HepG2 (cell line): Measurements from ENCODE around the gene NOTUM.

ENCODE experiments used
- EZH2 ChIP-seq: conservative IDR thresholded peaks from 2 replicates; pipeline ENCODE4 v1.6.1; 2012; ENCODE audit warnings: mild to moderate bottlenecking, low read depth, low read length, moderate library complexity
- FOXP1 ChIP-seq, 2 experiments: fragments of 450-650 bp in 1 of 2; IDR thresholded peaks; 2 replicates each; pipeline ENCODE4 v1.6.1; 2017 to 2018; ENCODE audit warnings: antibody characterized with exemption in 1 of 2
- KAT8 ChIP-seq: IDR thresholded peaks from 2 replicates; pipeline ENCODE4 v1.6.1; 2016; ENCODE audit warnings: missing genetic modification reagents, missing compliant biosample characterization
- MEF2D ChIP-seq: sonication (generic); formaldehyde crosslinking; IDR thresholded peaks from 2 replicates; pipeline ENCODE4 v1.5.1; 2020; ENCODE audit warnings: mild to moderate bottlenecking, missing genetic modification reagents
- NCOR1 ChIP-seq: fragments of 200-600 bp; sonication (generic); IDR thresholded peaks from 2 replicates; pipeline ENCODE4 v1.7.0; 2017; ENCODE audit warnings: antibody characterized with exemption, low read length, borderline replicate concordance
- SOX6 ChIP-seq, 2 experiments: fragments of 450-650 bp in 1 of 2; sonication (generic) in 1 of 2; formaldehyde crosslinking in 1 of 2; IDR thresholded peaks; 2 replicates each; pipeline versions ENCODE4 v1.4.0 to v1.6.1; 2017 to 2020; ENCODE audit warnings: antibody characterized with exemption in 1 of 2, mild to moderate bottlenecking in 1 of 2, missing genetic modification reagents in 1 of 2
- ZNF274 ChIP-seq: sonication (generic); formaldehyde crosslinking; IDR thresholded peaks from 2 replicates; pipeline ENCODE4 v1.5.1; 2020; ENCODE audit warnings: mild to moderate bottlenecking, missing genetic modification reagents
- TF ChIP-seq, protein P1 (sequence below): sonication (generic); formaldehyde crosslinking; IDR thresholded peaks from 2 replicates; pipeline ENCODE4 v1.8.1; 2023; ENCODE audit warnings: mild to moderate bottlenecking, missing genetic modification reagents, borderline replicate concordance
- TF ChIP-seq, protein P2 (sequence below): sonication (generic); formaldehyde crosslinking; IDR thresholded peaks from 2 replicates; pipeline ENCODE4 v1.4.0; 2020; ENCODE audit warnings: missing genetic modification reagents
- TF ChIP-seq, protein P3 (sequence below), 2 experiments: sonication (generic) in 1 of 2; formaldehyde crosslinking in 1 of 2; IDR thresholded peaks; 2 replicates each; pipeline versions ENCODE4 v1.5.1 to v1.6.1; 2011 to 2020; ENCODE audit warnings: borderline replicate concordance in 1 of 2, low read depth in 1 of 2, low read length in 1 of 2, mild to moderate bottlenecking in 1 of 2, missing genetic modification reagents in 1 of 2, moderate library complexity in 1 of 2
- TF ChIP-seq, protein P4 (sequence below): sonication (generic); formaldehyde crosslinking; IDR thresholded peaks from 2 replicates; pipeline ENCODE4 v1.4.0; 2020; ENCODE audit warnings: low read depth, mild to moderate bottlenecking, missing genetic modification reagents
- TF ChIP-seq, protein P5 (sequence below): sonication (generic); formaldehyde crosslinking; IDR thresholded peaks from 2 replicates; pipeline ENCODE4 v1.4.0; 2020; ENCODE audit warnings: mild to moderate bottlenecking, missing genetic modification reagents

DNA sequence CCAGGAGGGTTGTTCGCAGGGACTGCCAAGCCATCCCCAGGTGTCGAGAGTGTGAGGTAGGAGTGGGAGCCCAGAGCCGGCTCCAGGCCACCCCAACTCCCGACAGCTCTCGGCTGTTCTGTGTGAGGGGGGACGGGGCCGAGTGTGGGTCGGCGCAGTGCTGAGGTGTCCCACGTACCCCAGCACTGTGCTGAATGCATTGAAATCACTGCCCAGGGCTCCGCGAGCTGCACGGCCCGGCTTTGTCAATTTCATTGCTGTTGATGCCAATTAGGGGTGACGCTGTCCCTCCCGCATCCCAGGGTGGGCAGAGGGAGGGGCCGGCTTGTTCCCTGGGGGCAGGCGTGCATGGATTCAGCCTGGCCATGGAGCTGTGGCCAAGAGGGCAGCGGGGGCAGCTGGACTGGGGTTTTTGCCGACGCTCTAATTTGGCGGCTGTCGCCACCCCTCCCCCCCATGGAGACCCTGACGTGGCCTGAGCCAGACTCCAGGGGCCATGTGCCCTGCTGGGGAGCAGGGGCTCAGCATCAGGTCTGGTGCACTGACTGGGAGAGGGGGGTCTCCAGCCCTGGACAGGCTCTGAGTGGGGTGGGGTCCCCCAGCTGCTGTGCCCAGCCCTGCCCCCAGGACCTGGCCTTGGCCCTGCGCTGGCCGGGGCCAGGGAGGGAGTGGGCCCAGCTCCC is 47.4 kb upstream of the NOTUM start:
- TF ChIP-seq NCOR1 = no peak
- no peak for TF ChIP-seq ZNF274 (CRISPR knock-in tag)
- no peak for TF ChIP-seq FOXP1 (IDR thresholded peaks at IDR 0.05)
- TF ChIP-seq FOXP1 (CRISPR knock-in tag; IDR thresholded peaks at IDR 0.05) = no peak
- TF ChIP-seq MEF2D (CRISPR knock-in tag) = no peak
- TF ChIP-seq, protein P1, sequence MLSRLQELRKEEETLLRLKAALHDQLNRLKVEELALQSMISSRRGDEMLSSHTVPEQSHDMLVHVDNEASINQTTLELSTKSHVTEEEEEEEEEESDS (CRISPR knock-in tag) = no peak
- TF ChIP-seq, protein P2, sequence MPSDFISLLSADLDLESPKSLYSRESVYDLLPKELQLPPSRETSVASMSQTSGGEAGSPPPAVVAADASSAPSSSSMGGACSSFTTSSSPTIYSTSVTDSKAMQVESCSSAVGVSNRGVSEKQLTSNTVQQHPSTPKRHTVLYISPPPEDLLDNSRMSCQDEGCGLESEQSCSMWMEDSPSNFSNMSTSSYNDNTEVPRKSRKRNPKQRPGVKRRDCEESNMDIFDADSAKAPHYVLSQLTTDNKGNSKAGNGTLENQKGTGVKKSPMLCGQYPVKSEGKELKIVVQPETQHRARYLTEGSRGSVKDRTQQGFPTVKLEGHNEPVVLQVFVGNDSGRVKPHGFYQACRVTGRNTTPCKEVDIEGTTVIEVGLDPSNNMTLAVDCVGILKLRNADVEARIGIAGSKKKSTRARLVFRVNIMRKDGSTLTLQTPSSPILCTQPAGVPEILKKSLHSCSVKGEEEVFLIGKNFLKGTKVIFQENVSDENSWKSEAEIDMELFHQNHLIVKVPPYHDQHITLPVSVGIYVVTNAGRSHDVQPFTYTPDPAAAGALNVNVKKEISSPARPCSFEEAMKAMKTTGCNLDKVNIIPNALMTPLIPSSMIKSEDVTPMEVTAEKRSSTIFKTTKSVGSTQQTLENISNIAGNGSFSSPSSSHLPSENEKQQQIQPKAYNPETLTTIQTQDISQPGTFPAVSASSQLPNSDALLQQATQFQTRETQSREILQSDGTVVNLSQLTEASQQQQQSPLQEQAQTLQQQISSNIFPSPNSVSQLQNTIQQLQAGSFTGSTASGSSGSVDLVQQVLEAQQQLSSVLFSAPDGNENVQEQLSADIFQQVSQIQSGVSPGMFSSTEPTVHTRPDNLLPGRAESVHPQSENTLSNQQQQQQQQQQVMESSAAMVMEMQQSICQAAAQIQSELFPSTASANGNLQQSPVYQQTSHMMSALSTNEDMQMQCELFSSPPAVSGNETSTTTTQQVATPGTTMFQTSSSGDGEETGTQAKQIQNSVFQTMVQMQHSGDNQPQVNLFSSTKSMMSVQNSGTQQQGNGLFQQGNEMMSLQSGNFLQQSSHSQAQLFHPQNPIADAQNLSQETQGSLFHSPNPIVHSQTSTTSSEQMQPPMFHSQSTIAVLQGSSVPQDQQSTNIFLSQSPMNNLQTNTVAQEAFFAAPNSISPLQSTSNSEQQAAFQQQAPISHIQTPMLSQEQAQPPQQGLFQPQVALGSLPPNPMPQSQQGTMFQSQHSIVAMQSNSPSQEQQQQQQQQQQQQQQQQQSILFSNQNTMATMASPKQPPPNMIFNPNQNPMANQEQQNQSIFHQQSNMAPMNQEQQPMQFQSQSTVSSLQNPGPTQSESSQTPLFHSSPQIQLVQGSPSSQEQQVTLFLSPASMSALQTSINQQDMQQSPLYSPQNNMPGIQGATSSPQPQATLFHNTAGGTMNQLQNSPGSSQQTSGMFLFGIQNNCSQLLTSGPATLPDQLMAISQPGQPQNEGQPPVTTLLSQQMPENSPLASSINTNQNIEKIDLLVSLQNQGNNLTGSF = no peak
- TF ChIP-seq, protein P3, sequence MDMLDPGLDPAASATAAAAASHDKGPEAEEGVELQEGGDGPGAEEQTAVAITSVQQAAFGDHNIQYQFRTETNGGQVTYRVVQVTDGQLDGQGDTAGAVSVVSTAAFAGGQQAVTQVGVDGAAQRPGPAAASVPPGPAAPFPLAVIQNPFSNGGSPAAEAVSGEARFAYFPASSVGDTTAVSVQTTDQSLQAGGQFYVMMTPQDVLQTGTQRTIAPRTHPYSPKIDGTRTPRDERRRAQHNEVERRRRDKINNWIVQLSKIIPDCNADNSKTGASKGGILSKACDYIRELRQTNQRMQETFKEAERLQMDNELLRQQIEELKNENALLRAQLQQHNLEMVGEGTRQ (IDR thresholded peaks at IDR 0.05; ENCODE audit: low read depth, low read length) = no peak
- TF ChIP-seq, protein P3 (CRISPR knock-in tag; IDR thresholded peaks at IDR 0.05; ENCODE audit: borderline replicate concordance) = no peak
- no peak for TF ChIP-seq SOX6 (IDR thresholded peaks at IDR 0.05)
- TF ChIP-seq SOX6 (CRISPR knock-in tag; IDR thresholded peaks at IDR 0.05) = no peak
- TF ChIP-seq EZH2 = no peak
- TF ChIP-seq, protein P4, sequence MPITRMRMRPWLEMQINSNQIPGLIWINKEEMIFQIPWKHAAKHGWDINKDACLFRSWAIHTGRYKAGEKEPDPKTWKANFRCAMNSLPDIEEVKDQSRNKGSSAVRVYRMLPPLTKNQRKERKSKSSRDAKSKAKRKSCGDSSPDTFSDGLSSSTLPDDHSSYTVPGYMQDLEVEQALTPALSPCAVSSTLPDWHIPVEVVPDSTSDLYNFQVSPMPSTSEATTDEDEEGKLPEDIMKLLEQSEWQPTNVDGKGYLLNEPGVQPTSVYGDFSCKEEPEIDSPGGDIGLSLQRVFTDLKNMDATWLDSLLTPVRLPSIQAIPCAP = no peak
- TF ChIP-seq, protein P5, sequence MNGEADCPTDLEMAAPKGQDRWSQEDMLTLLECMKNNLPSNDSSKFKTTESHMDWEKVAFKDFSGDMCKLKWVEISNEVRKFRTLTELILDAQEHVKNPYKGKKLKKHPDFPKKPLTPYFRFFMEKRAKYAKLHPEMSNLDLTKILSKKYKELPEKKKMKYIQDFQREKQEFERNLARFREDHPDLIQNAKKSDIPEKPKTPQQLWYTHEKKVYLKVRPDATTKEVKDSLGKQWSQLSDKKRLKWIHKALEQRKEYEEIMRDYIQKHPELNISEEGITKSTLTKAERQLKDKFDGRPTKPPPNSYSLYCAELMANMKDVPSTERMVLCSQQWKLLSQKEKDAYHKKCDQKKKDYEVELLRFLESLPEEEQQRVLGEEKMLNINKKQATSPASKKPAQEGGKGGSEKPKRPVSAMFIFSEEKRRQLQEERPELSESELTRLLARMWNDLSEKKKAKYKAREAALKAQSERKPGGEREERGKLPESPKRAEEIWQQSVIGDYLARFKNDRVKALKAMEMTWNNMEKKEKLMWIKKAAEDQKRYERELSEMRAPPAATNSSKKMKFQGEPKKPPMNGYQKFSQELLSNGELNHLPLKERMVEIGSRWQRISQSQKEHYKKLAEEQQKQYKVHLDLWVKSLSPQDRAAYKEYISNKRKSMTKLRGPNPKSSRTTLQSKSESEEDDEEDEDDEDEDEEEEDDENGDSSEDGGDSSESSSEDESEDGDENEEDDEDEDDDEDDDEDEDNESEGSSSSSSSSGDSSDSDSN (CRISPR knock-in tag) = no peak
- no peak for TF ChIP-seq KAT8 (CRISPR knock-in tag)
